Suppressor macrophage treated with lipopolysaccharide for 1 hour (primary cell): ENCODE measurements around the gene MS4A8.
"Not testable (repeated sequence)": the region's sequence is repeated elsewhere in the genome, so short reads cannot be mapped to it uniquely, and the experiment has no call there.

Source experiments
- DNase-seq, 3 donors: peaks; one replicate each; pipeline ENCODE4 v3.0.0-alpha.2; 2020 to 2022

MS4A8 gene

DNA sequence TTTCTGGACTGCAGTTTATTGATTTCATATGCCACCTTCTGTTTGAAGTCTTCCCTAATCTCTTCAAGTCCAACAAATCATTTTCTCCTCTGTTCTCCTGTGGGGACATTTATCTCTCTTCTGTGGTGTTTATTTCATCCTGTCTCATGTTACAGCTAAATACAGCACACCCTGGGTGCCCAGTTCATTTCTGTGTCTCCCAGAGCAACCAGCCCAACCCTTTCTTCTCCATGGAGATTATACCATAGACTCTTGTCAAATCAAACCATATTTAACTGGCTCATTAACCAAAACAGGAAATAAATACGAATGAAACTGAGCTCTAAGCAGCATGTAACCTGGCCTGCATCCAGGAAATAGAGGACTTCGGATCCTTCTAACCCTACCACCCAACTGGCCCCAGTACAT lies at the start of gene MS4A8:
MS4A8 (plus strand) TSS at position 329 of the 408 bp plus-strand sequence. CDS start 1,249 bp downstream, outside the sequence.
- DNase-seq, result no peak

DNA sequence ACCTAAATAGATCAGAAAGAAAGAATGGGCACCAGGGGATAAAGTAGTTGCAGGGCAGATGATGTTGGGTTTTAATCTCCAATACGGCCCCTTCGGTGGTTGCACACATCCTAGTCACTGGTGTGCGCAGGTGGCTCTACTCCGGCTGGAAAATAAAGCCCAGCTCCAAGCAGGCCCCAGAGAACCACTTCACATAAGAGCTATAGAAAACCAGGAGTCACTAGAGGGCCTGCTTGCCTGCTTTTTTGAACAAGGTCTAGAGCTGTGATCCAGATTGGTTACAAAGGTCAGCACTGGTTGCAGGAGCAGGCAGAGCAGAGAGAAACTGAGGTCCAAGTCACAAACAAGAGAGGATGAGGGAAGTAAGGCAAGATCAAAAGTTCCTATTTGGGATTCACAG lies 41.5 kb upstream of the MS4A8 start:
- DNase-seq, result no peak

- DNase-seq, result no peak
Measured at GRCh38 chr11:60658409-60658808, 41.0 kb upstream of the MS4A8 start.

- no peak for DNase-seq
Measured at GRCh38 chr11:60672255-60672654, 27.2 kb upstream of the MS4A8 start.

GRCh38 chr11:60678231-60678630 lies 21.2 kb upstream of the MS4A8 start:
- not testable (repeated sequence) for DNase-seq

DNA sequence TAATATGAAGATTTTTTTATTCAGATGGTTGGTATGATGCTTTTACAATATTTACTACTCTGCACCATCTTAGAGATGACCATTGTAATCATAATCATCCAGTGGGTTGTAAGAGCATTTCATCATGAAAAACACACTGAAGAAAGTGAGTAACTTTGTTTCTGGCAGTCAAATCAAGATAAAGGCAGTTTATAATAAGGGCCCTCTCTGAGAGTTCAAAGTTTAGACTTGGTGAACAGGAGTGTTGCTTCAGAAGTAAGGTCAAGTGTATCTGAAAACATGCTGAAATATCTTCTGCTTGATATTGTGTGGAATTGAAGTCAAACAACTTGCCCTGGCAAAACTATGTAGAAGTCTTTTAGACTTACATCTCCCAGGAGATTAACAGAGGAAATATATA lies 19.5 kb upstream of the MS4A8 start:
- no peak for DNase-seq

- DNase-seq, result no peak
Measured at GRCh38 chr11:60680455-60681119, 18.8 kb upstream of the MS4A8 start.

DNA sequence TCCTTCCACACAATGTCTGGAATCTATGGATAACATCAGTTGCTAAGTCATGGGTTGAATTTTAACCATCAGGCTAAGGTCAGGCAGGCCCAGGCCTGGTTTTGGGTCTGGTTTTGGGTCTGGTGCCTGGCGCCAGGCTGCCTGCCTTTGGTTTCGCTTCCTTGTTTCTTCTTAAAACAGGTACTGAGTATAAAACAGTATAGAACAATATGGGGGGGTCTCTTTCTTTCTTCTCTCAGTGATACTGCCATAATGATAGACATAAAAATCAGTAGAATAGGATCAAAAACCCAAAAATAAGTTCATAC lies 14.9 kb upstream of the MS4A8 start:
- DNase-seq, result not testable (repeated sequence)

- DNase-seq, result no peak
Measured at GRCh38 chr11:60691661-60692060, 7.8 kb upstream of the MS4A8 start.

DNA sequence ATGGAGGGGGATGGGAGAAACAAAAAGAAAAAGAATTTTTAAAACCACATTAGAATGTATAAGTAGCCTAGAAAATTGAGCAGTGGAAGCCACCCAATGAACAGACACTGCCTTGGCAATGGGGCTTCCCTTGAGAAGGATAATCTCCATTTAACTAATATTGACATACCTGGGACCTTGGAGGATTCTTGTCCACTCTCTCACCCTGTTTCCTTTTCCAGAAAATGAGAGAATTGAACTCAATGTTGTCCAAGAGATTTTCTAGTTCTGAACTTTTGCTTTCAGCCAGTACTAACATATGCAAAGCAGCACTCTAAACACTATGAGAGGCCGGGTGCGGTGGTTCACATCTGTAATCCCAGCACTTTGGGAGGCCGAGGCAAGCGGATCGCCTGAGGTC lies 524 bp downstream of the MS4A8 start:
- DNase-seq, result no peak

DNA sequence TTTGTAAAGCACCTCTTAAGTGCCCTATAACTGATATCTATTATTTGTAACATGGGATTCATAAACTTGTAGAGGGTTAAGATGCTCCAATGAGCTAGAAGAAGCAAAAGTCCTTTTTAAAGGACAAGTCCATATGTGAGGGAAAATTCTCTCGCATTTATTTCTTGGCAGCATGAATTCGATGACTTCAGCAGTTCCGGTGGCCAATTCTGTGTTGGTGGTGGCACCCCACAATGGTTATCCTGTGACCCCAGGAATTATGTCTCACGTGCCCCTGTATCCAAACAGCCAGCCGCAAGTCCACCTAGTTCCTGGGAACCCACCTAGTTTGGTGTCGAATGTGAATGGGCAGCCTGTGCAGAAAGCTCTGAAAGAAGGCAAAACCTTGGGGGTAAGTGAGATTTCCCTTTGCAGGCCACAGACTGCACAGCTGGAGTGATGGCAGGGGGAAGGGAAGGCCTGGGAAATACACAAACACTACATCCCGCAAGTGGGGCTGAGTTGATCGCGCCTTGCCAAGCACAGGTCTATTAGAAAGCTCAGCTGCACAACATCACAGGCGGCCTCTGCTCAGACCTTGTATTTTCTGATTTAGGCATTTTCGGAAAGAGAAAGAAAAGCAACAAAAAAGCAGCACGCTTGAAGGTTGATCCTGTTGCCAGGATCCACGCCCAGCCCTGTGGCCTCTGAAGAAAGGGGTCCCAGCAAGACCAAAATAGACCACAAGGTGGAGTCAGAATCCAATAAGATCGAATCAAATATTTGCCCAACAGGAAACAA lies 1.5 kb downstream of the MS4A8 start:
- peak in 2 of 3 donors; percentile 8 to 9 for DNase-seq

- DNase-seq, result no peak
Measured at GRCh38 chr11:60701469-60701818, 2.0 kb downstream of the MS4A8 start.

GRCh38 chr11:60703374-60703773 lies 4.0 kb downstream of the MS4A8 start:
- DNase-seq, result no peak

DNA sequence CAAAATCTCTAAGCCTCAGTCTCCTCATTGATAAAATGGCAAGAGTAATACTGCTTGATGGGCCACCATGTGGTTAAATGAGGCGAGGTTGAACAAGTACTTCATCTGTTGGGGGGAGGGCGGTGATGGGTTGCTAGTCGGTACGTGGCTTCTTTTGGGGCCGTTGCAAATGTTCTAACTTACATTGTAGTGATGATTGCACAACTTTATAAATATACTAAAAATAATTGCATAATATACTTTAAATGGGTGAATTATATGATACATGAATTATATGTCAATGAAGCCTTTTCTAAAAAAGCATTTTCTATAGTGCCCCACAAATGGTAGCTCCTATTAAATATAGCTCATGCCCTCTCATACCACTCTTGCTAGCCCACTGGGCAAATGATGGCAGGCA lies 6.5 kb downstream of the MS4A8 start:
- no peak for DNase-seq

DNA sequence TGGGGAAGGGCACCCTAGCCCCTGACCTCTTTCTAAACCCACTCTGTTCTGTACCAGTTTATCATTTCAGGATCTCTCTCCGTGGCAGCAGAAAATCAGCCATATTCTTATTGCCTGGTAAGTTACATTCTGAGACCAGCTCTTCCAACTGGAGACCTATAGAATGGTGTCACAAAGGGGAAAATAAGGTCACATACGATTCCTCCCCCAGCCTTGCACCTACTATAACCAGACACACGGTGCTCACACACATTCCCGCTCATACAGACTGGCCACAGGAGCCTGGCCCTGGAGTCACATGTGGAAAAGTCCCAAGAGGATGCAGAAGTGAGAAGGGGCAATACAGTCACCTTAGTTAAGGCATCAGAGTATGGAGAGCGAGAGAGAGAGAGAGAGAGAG lies 7.5 kb downstream of the MS4A8 start:
- DNase-seq, result no peak

DNA sequence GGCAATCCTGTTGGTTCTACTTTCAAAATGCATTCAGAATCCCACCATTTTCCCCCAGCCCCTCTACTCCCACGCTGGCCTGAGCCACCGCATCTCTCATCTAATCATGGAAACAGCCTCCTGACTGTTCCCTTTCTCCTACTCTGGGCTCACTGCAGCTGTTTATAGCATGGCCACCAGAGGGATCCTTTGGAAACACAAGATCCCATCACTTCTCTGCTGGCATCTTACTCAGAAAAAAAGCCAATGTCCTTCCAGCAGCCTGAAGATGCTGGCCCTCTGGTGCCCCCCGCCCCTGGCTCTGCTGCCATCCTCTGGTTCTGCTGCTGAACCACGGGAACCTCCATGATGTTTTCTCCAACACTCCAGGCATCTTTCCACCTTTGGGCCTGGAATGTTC lies 11.1 kb downstream of the MS4A8 start:
- DNase-seq, result no peak

DNA sequence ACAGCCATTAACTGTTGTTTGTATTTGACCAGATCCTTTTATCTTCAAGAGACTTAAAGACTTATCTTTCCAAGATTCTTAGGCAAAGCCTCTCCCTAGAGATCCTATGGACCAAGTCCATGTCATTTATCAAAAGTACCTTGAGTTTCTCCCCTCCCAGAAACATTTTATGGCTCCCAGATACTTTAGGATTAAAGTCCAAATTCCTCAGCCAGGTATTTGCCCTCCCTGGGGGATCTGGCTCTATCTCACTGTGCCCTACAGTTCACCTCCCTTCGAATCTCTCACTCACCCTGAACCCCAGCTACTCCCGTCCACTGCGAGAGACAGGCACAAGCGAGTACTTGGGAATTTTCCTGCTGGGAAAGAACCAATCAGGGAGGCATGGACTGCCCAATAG lies 11.9 kb downstream of the MS4A8 start:
- no peak for DNase-seq

DNA sequence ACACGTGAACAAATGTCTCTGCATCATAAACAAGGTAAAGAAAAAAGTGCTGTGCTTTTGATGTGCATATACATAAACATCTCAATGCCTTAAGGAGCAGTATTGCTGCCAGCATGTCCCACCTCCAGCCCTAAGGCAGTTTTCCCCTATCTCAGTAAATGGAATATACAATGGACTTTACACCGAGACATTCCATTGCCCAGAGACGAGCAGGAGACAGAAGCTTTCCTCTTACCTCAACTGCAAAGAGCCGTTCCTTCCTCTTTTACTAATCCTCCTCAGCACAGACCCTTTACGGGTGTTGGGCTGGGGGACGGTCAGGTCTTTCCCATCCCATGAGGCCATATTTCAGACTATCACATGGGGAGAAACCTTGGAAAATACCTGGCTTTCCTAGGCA lies 14.0 kb downstream of the MS4A8 start:
- DNase-seq, result not testable (repeated sequence)

- no peak for DNase-seq
Measured at GRCh38 chr11:60717956-60718355, 18.5 kb downstream of the MS4A8 start.

- DNase-seq, result no peak
Measured at GRCh38 chr11:60718524-60719316, 19.3 kb downstream of the MS4A8 start.

GRCh38 chr11:60719391-60719790 lies 20.0 kb downstream of the MS4A8 start:
- DNase-seq, result no peak

DNA sequence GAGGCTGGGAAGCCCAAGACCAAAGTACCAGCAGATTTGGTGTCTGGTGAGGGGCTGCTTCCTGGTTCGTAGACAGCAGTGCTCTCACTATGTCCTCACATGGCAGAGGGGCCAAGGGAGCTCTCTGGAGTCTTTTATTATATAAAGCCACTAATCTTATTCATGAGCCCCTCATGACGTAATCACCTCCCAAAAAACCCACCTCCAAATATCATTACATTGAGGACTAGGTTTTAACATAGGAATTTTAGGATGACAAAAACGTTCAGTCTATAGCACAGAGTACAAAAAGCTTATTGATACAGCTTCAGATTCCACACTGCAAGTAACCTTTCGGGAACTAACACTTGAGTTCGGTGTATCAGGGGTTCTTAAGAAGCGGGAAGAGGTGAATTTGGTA lies 21.0 kb downstream of the MS4A8 start:
- DNase-seq, result no peak

GRCh38 chr11:60724420-60724819 lies 25.0 kb downstream of the MS4A8 start, which contains the start of gene MS4A18:
Gene MS4A18 (plus strand): TSS chr11:60724720.
- DNase-seq, result no peak

- DNase-seq, result no peak
Measured at GRCh38 chr11:60725592-60725991, 26.2 kb downstream of the MS4A8 start.
